Spinal cord (tissue), 10 donors: ENCODE results near the gene ATOH8. TPM values are rescaled to one million over a fixed set of nuclear protein-coding genes. Genes with fewer than 3 reads are reported as not detected.

Experiments
- DNase-seq, 6 donors: peaks; one replicate each; pipeline versions ENCODE4 v3.0.0 to v3.0.0-alpha.2; 2013 to 2015; ENCODE audit warnings: low spot score in 6 of 6, low read depth in 4 of 6
- H3K27ac ChIP-seq: one replicate; pipeline ENCODE4 v1.5.1; 2013; ENCODE audit warnings: low read depth, low read length, control low read depth
- H3K27me3 ChIP-seq: one replicate; pipeline ENCODE4 v1.6.1; 2013; ENCODE audit warnings: low read length; ENCODE audit not compliant: control insufficient read depth, insufficient read depth
- H3K36me3 ChIP-seq: one replicate; pipeline ENCODE4 v1.6.1; 2013; ENCODE audit warnings: low read length; ENCODE audit not compliant: control insufficient read depth, insufficient read depth
- H3K4me1 ChIP-seq: one replicate; pipeline ENCODE4 v1.6.1; 2013; ENCODE audit warnings: low read length; ENCODE audit not compliant: control insufficient read depth, insufficient read depth
- H3K4me3 ChIP-seq: one replicate; pipeline ENCODE4 v1.5.1; 2013; ENCODE audit warnings: low read depth, low read length, control low read depth
- H3K9me3 ChIP-seq: one replicate; pipeline ENCODE4 v1.6.1; 2013; ENCODE audit warnings: low read length; ENCODE audit not compliant: control insufficient read depth, insufficient read depth
- WGBS: methylation state at CpG from one replicate; pipeline ENCODE4 v1.1.5; 2013; ENCODE audit warnings: missing lambda C conversion rate; ENCODE audit not compliant: insufficient coverage; 5-methylcytosine and 5-hydroxymethylcytosine counted together
- polyA plus RNA-seq, 2 donors: library from polyadenylated mRNA; unstranded; fragments of 120-200 nt; gene quantifications; one replicate each; pipeline ENCODE4 v1.2.1, GENCODE V29; 2013; ENCODE audit not compliant: insufficient read length in 2 of 2
- total RNA-seq, 2 donors: library from RNA; depleted of rRNA in 1 of 2; stranded (reverse); fragments of 120-200 nt in 1 of 2; fragments of >200 nt in 1 of 2; gene quantifications; one replicate each; pipeline versions ENCODE4 v1.2.3 to v1.2.4, GENCODE V29; 2013 to 2014
- donor health status: healthy.

Gene ATOH8
- total and polyA plus RNA-seq, 4 donors: 5.8 to 25.8 (median 15.2) TPM

GRCh38 chr2:85734015-85734414, 19.8 kb upstream of the ATOH8 start:
- WGBS: 80% methylated on average over 4 of the region's 4 CpGs
- H3K27me3 ChIP-seq: no peaks in the 10 kb centered on the region
- no peak overlapping the region for H3K27ac ChIP-seq
- H3K4me1 ChIP-seq: peaks cover 36% of the 10 kb centered on the region
- no peak overlapping the region for H3K4me3 ChIP-seq
- H3K36me3 ChIP-seq: no peaks in the 10 kb centered on the region
- no peak for DNase-seq
- no peaks in the 10 kb centered on the region for H3K9me3 ChIP-seq

DNA sequence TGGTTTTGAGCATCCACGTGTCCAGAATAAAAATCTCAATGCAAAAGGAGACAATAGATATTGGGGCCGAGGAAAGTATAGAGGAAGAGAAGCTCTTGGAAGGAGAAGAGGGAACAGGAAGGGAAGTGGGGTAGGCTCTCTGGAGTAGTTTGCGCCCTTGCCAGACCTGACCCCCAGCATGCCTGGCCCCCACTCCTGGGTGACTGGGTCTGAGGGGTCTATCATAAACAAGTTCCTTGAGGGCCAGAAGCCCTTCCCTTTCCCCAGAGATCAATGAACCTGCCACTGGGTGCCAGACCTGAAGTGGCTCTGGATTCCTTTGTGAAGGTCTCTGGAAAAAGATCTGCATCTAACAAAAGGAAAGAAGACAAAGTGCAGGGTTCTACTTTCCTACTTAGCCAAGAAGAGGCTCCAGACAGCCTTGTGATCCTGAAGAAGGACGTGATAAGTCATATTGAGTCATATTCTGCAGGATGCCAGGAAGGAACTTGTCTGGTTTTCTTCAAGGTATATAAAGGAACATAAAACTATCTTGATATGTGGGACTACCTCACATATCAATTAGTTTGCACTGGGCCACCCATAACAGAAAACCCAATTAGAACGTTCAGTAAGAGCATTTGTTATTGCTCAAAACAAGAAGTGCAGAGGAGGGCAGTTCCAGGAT, 18.7 kb upstream of the ATOH8 start:
- no peaks in the 10 kb centered on the region for H3K36me3 ChIP-seq
- peaks cover 27% of the 10 kb centered on the region for H3K4me1 ChIP-seq
- DNase-seq: no peak
- WGBS: 88% methylated on average over 4 of the region's 5 CpGs
- no peak overlapping the region for H3K27ac ChIP-seq
- H3K9me3 ChIP-seq: no peaks in the 10 kb centered on the region
- H3K27me3 ChIP-seq: no peaks in the 10 kb centered on the region
- H3K4me3 ChIP-seq: no peak overlapping the region

DNA sequence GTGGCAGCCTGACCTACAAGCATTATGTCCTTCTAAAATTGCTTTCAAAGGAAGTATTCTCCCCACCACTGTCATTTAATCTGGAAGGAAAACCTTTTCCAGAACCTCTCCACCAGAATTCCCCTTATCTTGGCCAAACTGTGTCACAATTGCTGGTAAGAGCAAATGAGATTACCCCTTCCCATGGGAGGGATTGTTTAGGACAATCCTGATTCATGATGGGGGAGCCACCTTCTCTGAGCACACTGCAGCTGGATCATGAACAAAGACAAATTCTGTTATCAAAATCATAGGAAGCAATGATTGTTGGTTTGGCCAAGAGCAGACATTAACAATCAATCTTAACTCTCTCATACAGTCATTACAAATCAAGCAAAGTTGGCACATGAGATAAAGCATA, 18.1 kb upstream of the ATOH8 start:
- H3K4me3 ChIP-seq: no peak overlapping the region
- no peak overlapping the region for H3K27ac ChIP-seq
- H3K36me3 ChIP-seq: no peaks in the 10 kb centered on the region
- no peaks in the 10 kb centered on the region for H3K27me3 ChIP-seq
- H3K9me3 ChIP-seq: no peaks in the 10 kb centered on the region
- DNase-seq: no peak
- H3K4me1 ChIP-seq: peaks cover 27% of the 10 kb centered on the region

DNA sequence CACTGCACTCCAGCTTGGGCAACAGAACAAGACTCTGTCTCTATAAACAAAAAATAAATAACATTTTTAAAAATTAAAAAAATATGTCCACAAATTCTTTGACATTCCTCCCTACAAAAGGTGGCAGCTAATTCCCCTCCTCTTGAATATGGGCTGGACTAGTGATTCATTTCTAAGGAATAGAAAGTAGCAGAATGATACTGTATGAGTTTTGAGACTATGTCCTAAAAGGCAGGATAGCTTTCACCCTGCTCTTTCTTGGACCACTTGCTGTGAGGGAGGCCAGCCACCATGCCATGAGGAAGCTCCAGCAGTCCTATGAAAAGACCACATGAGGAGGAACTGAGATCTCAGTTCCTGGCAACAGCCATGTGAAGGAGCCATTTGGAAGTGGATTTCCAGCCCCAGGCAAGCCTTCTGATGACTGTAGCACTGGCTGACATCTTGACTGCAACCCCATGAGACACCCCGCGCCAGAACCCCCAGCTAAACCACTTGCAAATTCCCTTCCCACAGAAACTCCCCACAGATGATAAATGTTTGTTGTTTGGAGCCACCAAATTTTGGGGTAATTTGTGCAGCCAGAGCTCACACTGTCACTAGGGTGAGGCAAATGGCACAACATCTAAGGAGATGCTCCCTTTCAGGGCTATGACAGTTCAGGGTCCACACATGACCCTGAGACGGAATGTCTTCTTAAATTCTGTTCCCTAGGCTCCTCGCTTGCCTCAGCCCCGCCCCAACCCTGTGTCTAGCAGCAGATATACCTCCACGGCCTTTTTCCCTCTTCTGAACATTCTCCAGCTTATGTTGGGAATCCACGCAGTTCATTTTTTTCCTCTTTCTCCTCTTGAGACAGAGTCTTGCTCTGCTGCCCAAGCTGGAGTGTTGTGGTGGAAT, 17.1 kb upstream of the ATOH8 start:
- Histone ChIP-seq H3K27me3 (no peaks in the 10 kb centered on the region), H3K9me3 (no peaks in the 10 kb centered on the region), H3K27ac (no peak overlapping the region), H3K4me1 (peaks cover 38% of the 10 kb centered on the region), H3K4me3 (no peak overlapping the region), H3K36me3 (no peaks in the 10 kb centered on the region)
- DNase-seq: no peak
- 98% methylated on average over 4 of the region's 7 CpGs for WGBS

- Histone ChIP-seq H3K4me1 (peaks cover 43% of the 10 kb centered on the region), H3K36me3 (no peaks in the 10 kb centered on the region), H3K4me3 (no peak overlapping the region), H3K27ac (no peak overlapping the region), H3K9me3 (no peaks in the 10 kb centered on the region), H3K27me3 (no peaks in the 10 kb centered on the region)
- no peak for DNase-seq
- WGBS: 95% methylated on average over 4 of the region's 4 CpGs
These were observed 16.3 kb upstream of the ATOH8 start for GRCh38 chr2:85737481-85737880.

- Histone ChIP-seq H3K27me3 (no peaks in the 10 kb centered on the region), H3K27ac (no peak overlapping the region), H3K9me3 (no peaks in the 10 kb centered on the region), H3K36me3 (no peaks in the 10 kb centered on the region), H3K4me1 (peaks cover 43% of the 10 kb centered on the region), H3K4me3 (no peak overlapping the region)
- 61% methylated on average over 3 of the region's 4 CpGs for WGBS
- peak in 2 of 6 donors; percentile 48 to 70 for DNase-seq
These were observed 15.8 kb upstream of the ATOH8 start for GRCh38 chr2:85737961-85738360.

GRCh38 chr2:85740193-85740592, 13.6 kb upstream of the ATOH8 start:
- H3K27ac ChIP-seq: no peak overlapping the region
- 91% methylated on average over 4 of the region's 4 CpGs for WGBS
- H3K4me3 ChIP-seq: no peak overlapping the region
- no peaks in the 10 kb centered on the region for H3K27me3 ChIP-seq
- no peak for DNase-seq
- peaks cover 50% of the 10 kb centered on the region for H3K4me1 ChIP-seq
- no peaks in the 10 kb centered on the region for H3K36me3 ChIP-seq
- H3K9me3 ChIP-seq: no peaks in the 10 kb centered on the region

GRCh38 chr2:85741211-85741832, 12.5 kb upstream of the ATOH8 start:
- Histone ChIP-seq H3K27ac (peak overlapping the region; percentile 84), H3K4me3 (no peak overlapping the region), H3K4me1 (peaks cover 61% of the 10 kb centered on the region), H3K27me3 (no peaks in the 10 kb centered on the region), H3K36me3 (no peaks in the 10 kb centered on the region), H3K9me3 (no peaks in the 10 kb centered on the region)
- WGBS: 53% methylated on average over 9 of the region's 9 CpGs
- peak in 1 of 6 donors; percentile 49 for DNase-seq

GRCh38 chr2:85741833-85742455, 11.8 kb upstream of the ATOH8 start:
- Histone ChIP-seq H3K4me1 (peaks cover 59% of the 10 kb centered on the region), H3K36me3 (no peaks in the 10 kb centered on the region), H3K9me3 (no peaks in the 10 kb centered on the region), H3K27me3 (no peaks in the 10 kb centered on the region), H3K4me3 (no peak overlapping the region), H3K27ac (peak overlapping the region; percentile 84)
- WGBS: 13% methylated on average over 13 of the region's 19 CpGs
- peak; percentile 69 to 96 (median 84) for DNase-seq
